Measurements from ENCODE around the gene RAB9A. TPM values are rescaled to one million over a fixed set of nuclear protein-coding genes. Genes with fewer than 3 reads are reported as not detected.

Gene RAB9A
- total and polyA plus RNA-seq, 2 of the 8 experiments (the other 6 are each of a cell fraction or from before 2014, with no cell fraction given), result 21.8 to 34.0 TPM

DNA sequence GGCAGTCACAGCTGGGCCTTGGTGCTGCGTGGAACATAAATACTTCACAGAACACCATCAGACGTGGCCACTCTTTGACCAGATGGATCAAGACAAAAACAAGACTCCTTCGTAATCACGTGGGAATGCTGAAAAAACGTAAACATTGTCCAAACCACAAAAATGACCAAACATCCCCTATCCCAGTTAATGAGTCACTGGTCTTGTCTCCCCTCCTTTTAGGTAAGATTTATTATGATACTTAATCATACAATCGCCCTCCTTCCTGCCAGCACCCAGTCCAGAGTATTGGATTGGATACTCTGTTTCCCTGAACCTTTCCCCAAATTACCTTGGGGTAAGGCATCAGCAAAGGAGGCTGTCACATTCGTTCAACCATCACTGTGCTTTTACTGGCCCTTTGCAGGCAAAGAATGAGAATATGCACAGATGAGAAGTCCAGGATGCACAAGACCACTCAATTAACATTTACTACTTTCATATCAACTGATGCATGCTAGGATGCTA, 36.6 kb upstream of the RAB9A start:
- POLR2A ChIA-PET (ENCODE audit: partially characterized antibody), result interaction anchor here (1.1 to 1.5 kb wide), 2 partner anchors 7 to 82 kb away, joined by 3 to 4 read pairs; partner anchors contain the start of genes OFD1 and TRAPPC2
- no peaks in the 10 kb centered on the region for H3K9me3 ChIP-seq (ENCODE audit: insufficient read depth in 2 of 2, low read depth in 1 of 2, low read length in 1 of 2)
- H2BK15ac ChIP-seq (ENCODE audit: low read length), result no peak overlapping the region
- no peak overlapping the region for H2BK120ac ChIP-seq (replicated peaks; ENCODE audit: low read depth, low read length)
- H3K4me2 ChIP-seq (ENCODE audit: insufficient read depth in 1 of 2, low read depth in 2 of 2, low read length in 2 of 2), result peak overlapping the region; percentile 70 to 93
- WGBS, 2 experiments (ENCODE audit: extremely low coverage in 1 of 2, insufficient coverage in 1 of 2, insufficient read length in 1 of 2, insufficient replicate concordance in 2 of 2, low coverage in 1 of 2, low lambda C conversion rate in 2 of 2, missing lambda C conversion rate in 1 of 2), result 90% methylated on average over 7 of the region's 7 CpGs; no CpG with 5 or more reads in 1 of the 2 experiments
- no peak overlapping the region for H3K23ac ChIP-seq (ENCODE audit: insufficient read length)
- FAIRE-seq (no peak), DNase-seq (ENCODE audit: low read depth in 1 of 2, low spot score in 2 of 2) (no peak)
- H3K36me3 ChIP-seq (ENCODE audit: control insufficient read depth in 2 of 4, insufficient read depth in 4 of 4, low read length in 3 of 4), result no peaks in the 10 kb centered on the region
- no peak overlapping the region for H3K14ac ChIP-seq (ENCODE audit: insufficient read length)
- peak overlapping the region; percentile 65 for H4K91ac ChIP-seq (replicated peaks; ENCODE audit: insufficient read length, low read length)
- no peak overlapping the region for H3K27ac ChIP-seq (ENCODE audit: low read depth, low read length)
- no peaks in the 10 kb centered on the region for H4K20me1 ChIP-seq (replicated peaks in 1 of 2; ENCODE audit: control insufficient read depth in 1 of 2, insufficient read depth in 2 of 2, low read length in 2 of 2)
- H3K4me1 ChIP-seq (replicated peaks in 1 of 4; ENCODE audit: control insufficient read depth in 3 of 4, insufficient read depth in 4 of 4, low read length in 3 of 4), result no peaks in the 10 kb centered on the region; a peak in 1 of 7 replicates
- H3K23me2 ChIP-seq (ENCODE audit: low read depth, low read length), result peaks cover 4% of the 10 kb centered on the region; the same call in 1 of the 2 replicates
- no peak overlapping the region for H2BK20ac ChIP-seq (ENCODE audit: low read length)
- H2BK5ac ChIP-seq (ENCODE audit: low read depth, low read length), result no peak overlapping the region
- peak overlapping the region; percentile 42 to 77 (median 60); a peak in 7 of 8 replicates for H3K4me3 ChIP-seq (ENCODE audit: extremely low read depth in 1 of 4, insufficient read depth in 2 of 4, low read depth in 3 of 4, low read length in 4 of 4)
- no peak overlapping the region for H2AK5ac ChIP-seq (ENCODE audit: low read depth, low read length)
- peak overlapping the region; percentile 85 for H3K4ac ChIP-seq (replicated peaks; ENCODE audit: insufficient read length, low read depth, low read length)
- no peaks in the 10 kb centered on the region for H3K79me2 ChIP-seq (ENCODE audit: control insufficient read depth in 1 of 2, insufficient read depth in 2 of 2, low read length in 2 of 2)
- no peak overlapping the region for H3K18ac ChIP-seq (ENCODE audit: extremely low read depth, low read length)
- TF ChIP-seq, protein P1, sequence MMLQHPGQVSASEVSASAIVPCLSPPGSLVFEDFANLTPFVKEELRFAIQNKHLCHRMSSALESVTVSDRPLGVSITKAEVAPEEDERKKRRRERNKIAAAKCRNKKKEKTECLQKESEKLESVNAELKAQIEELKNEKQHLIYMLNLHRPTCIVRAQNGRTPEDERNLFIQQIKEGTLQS (IDR thresholded peaks at IDR 0.05; ENCODE audit: insufficient read depth, low read depth, low read length), result no peak
- no peak for TF ChIP-seq RBBP5 (IDR thresholded peaks at IDR 0.05; ENCODE audit: borderline replicate concordance, low read depth, low read length)
- no peak for TF ChIP-seq YY1 (IDR thresholded peaks at IDR 0.05; ENCODE audit: low read depth, low read length)
- TF ChIP-seq SIRT6 (IDR thresholded peaks at IDR 0.05; ENCODE audit: low read length), result no peak
- peak overlapping the region; percentile 78; the same call in 1 of the 2 replicates for H2AFZ ChIP-seq (ENCODE audit: low read length)
- H3K27me3 ChIP-seq (replicated peaks in 1 of 4; ENCODE audit: control insufficient read depth in 3 of 4, extremely low read depth in 1 of 4, insufficient read depth in 3 of 4, low read length in 3 of 4), result no peaks in the 10 kb centered on the region
- CTCF ChIA-PET (ENCODE audit: partially characterized antibody), result no interaction called here
- H4K5ac ChIP-seq (ENCODE audit: insufficient read length, low read depth, low read length), result peak overlapping the region; percentile 72
- no peak overlapping the region; a peak in 1 of 7 replicates for H3K9ac ChIP-seq (replicated peaks in 1 of 4; ENCODE audit: extremely low read depth in 1 of 4, low read depth in 3 of 4, low read length in 3 of 4)
- H4K8ac ChIP-seq (ENCODE audit: extremely low read depth, insufficient read depth, low read length), result no peak overlapping the region
- H2BK12ac ChIP-seq (ENCODE audit: low read depth, low read length), result no peak overlapping the region
- H3K79me1 ChIP-seq (ENCODE audit: low read depth, low read length), result no peaks in the 10 kb centered on the region
- no peak overlapping the region for H3K56ac ChIP-seq (replicated peaks; ENCODE audit: insufficient read length, low read depth, low read length)

All from H1 (cell line).